Caco-2 (cell line): ENCODE measurements around the gene AZGP1. TPM values are rescaled to one million over a fixed set of nuclear protein-coding genes. Genes with fewer than 3 reads are reported as not detected.

ENCODE experiments used
- BruUV-seq: library from RNA; stranded (reverse); fragments of 400-500 nt; replicated peaks from 2 replicates; lab custom pipeline; 2021; lab: Mats Ljungman, UMichigan
- CTCF ChIA-PET: fragments of 300-600 bp; sonication (Branson Sonifier 250); formaldehyde crosslinking; loops from one replicate; lab custom pipeline; 2022; ENCODE audit warnings: antibody characterized with exemption; lab: Charles Lee
- POLR2A ChIA-PET: fragments of 300-600 bp; sonication (Branson Sonifier 250); formaldehyde crosslinking; loops from one replicate; lab custom pipeline; 2022; ENCODE audit warnings: antibody characterized with exemption; lab: Charles Lee
- DNase-seq, 2 experiments: peaks; one replicate each; pipeline versions ENCODE4 v3.0.0 to v3.0.0-alpha.2; 2020 to 2022
- H3K27me3 ChIP-seq: replicated peaks from 2 replicates; pipeline ENCODE4 v1.6.0; 2011; ENCODE audit warnings: low read length; ENCODE audit not compliant: control insufficient read depth, insufficient read depth
- H3K36me3 ChIP-seq: 2 replicates; pipeline ENCODE4 v1.5.1; 2011; ENCODE audit warnings: low read length; ENCODE audit not compliant: control insufficient read depth, insufficient read depth
- H3K4me1 ChIP-seq: fragments of 250-450 bp; sonication (Bioruptor Pico); 2 replicates; pipeline ENCODE4 v1.5.1; 2020; ENCODE audit warnings: mild to moderate bottlenecking
- H3K4me3 ChIP-seq: 2 replicates; pipeline ENCODE4 v1.5.1; 2011; ENCODE audit warnings: low read depth, mild to moderate bottlenecking, control low read depth, low read length
- H3K9me3 ChIP-seq: fragments of 250-450 bp; sonication (Bioruptor Pico); 2 replicates; pipeline ENCODE4 v1.5.1; 2020; ENCODE audit warnings: mild to moderate bottlenecking, moderate library complexity
- H3K27ac Mint-ChIP-seq: one replicate; pipeline ENCODE4 v1.8.0; 2022; ENCODE audit warnings: mixed read lengths; ENCODE audit not compliant: unreplicated experiment
- H3K27me3 Mint-ChIP-seq: one replicate; pipeline ENCODE4 v1.8.0; 2022; ENCODE audit warnings: mixed read lengths; ENCODE audit not compliant: insufficient read depth, unreplicated experiment
- H3K36me3 Mint-ChIP-seq: one replicate; pipeline ENCODE4 v1.8.0; 2022; ENCODE audit warnings: mild to moderate bottlenecking, mixed read lengths; ENCODE audit not compliant: insufficient read depth, unreplicated experiment
- H3K4me1 Mint-ChIP-seq: one replicate; pipeline ENCODE4 v1.8.0; 2022; ENCODE audit warnings: low read depth, mixed read lengths; ENCODE audit not compliant: unreplicated experiment
- H3K4me3 Mint-ChIP-seq: one replicate; pipeline ENCODE4 v1.8.0; 2022; ENCODE audit warnings: mild to moderate bottlenecking, moderate library complexity, mixed read lengths; ENCODE audit not compliant: unreplicated experiment
- H3K9me3 Mint-ChIP-seq: one replicate; pipeline ENCODE4 v1.8.0; 2022; ENCODE audit warnings: mixed read lengths; ENCODE audit not compliant: unreplicated experiment
- intact Hi-C: fragments of 100-400 bp; cut with micrococcal nuclease; formaldehyde crosslinking; loops from one replicate; pipeline ENCODE4 v1.10.0; 2022; ENCODE audit not compliant: unreplicated experiment
- total RNA-seq: library from RNA; stranded (reverse); gene quantifications from 2 replicates; pipeline ENCODE4 v1.2.3, GENCODE V29; 2022
- TF ChIP-seq, protein P1 (sequence below), 2 experiments: fragments of 200-600 bp in 1 of 2; IDR thresholded peaks; 1 replicate in 1 of 2; 2 replicates in 1 of 2; pipeline versions ENCODE4 v1.5.1 to v1.8.0; 2011 to 2022; ENCODE audit warnings: antibody characterized with exemption in 1 of 2, control low read depth in 1 of 2, inconsistent platforms in 1 of 2, low read depth in 1 of 2, low read length in 1 of 2, mild to moderate bottlenecking in 1 of 2, moderate library complexity in 1 of 2; ENCODE audit not compliant: insufficient read depth in 1 of 2, severe bottlenecking in 1 of 2, unreplicated experiment in 1 of 2

AZGP1 gene
- total RNA-seq, 1 experiment from 2014 or later: not detected

DNA sequence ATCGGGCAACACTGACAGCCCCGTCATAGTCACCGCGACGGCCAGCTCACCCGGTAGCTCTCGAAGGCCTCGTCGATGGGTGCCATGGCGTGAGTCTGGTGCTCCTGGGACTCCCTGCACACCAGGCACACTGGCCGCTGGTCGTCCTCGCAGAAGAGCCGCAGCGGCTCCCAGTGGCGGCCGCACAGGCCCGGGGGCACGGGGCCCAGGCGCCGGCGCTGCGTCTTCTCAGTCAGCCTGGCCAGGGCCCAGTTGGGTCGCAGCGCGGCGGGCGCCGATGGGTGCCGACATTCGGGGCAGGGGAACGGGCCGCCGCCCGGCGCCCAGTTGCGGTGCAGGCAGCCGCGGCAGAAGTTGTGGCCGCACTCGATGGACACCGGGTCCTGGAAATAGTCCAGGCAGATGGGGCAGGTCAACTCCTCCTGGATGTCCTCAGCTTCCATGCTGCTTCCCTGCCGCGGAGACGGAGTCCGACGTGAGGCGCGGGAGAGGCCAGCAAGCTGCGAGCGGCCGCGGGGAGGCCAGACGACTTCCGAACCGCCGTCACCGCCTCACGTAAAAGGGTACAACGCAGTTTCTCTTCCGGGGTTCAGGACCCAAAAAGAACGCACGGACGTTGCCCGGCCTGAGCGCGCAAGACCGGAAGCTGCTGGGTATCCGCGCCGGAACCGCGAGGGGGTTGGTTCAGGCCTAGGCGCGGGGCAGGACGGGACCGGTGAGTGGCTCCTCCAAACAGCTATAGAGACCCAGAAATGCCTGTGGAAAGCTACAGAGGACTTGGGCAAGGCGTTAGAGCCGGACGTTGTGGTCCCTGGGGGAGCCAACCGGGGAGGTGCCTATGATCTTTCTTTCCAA lies 56.6 kb downstream of the AZGP1 start, which contains the start of gene TRIM4:
TRIM4 (minus strand) TSS at position 572 of the 855 bp plus-strand sequence; CDS start at position 443, 129 bp downstream.
- no peaks in the 10 kb centered on the region for H3K27me3 ChIP-seq
- peaks cover 11% of the 10 kb centered on the region for H3K4me1 Mint-ChIP-seq
- no peaks in the 10 kb centered on the region for H3K27me3 Mint-ChIP-seq
- H3K9me3 Mint-ChIP-seq: peaks cover 18% of the 10 kb centered on the region
- peak within 1 kb of the TSS; percentile 89 for H3K4me3 ChIP-seq
- H3K4me3 Mint-ChIP-seq: peak within 1 kb of the TSS; percentile 97
- H3K27ac Mint-ChIP-seq: peak within 1 kb of the TSS; percentile 97
- POLR2A ChIA-PET: interaction anchor here (0.7 to 1.2 kb wide), 4 partner anchors 10 to 96 kb away, joined by 3 to 4 read pairs (median 4); partner anchors contain the start of genes GJC3, OR2AE1 and ZKSCAN1
- no peaks in the 10 kb centered on the region for H3K9me3 ChIP-seq
- H3K36me3 ChIP-seq: peaks cover 2% of the 10 kb centered on the region
- TF ChIP-seq, protein P1, sequence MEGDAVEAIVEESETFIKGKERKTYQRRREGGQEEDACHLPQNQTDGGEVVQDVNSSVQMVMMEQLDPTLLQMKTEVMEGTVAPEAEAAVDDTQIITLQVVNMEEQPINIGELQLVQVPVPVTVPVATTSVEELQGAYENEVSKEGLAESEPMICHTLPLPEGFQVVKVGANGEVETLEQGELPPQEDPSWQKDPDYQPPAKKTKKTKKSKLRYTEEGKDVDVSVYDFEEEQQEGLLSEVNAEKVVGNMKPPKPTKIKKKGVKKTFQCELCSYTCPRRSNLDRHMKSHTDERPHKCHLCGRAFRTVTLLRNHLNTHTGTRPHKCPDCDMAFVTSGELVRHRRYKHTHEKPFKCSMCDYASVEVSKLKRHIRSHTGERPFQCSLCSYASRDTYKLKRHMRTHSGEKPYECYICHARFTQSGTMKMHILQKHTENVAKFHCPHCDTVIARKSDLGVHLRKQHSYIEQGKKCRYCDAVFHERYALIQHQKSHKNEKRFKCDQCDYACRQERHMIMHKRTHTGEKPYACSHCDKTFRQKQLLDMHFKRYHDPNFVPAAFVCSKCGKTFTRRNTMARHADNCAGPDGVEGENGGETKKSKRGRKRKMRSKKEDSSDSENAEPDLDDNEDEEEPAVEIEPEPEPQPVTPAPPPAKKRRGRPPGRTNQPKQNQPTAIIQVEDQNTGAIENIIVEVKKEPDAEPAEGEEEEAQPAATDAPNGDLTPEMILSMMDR (IDR thresholded peaks at IDR 0.05; ENCODE audit: insufficient read depth in 1 of 2, low read depth in 1 of 2, low read length in 1 of 2, severe bottlenecking in 1 of 2, unreplicated experiment in 1 of 2): peak in 1 of 2 experiments; percentile 42
- intact Hi-C loops: loop anchor here (2.0 kb wide), 2 partner anchors 134 to 162 kb away; partner anchors contain the start of gene ZNF3
- TSS peak; percentile 51 for BruUV-seq
- peaks cover 26% of the 10 kb centered on the region for H3K36me3 Mint-ChIP-seq
- peaks cover 13% of the 10 kb centered on the region; the same call in 1 of the 2 replicates for H3K4me1 ChIP-seq
- CTCF ChIA-PET: interaction anchor here (0.7 to 1.7 kb wide), 7 partner anchors 10 to 415 kb away, joined by 3 to 9 read pairs (median 3); partner anchors contain the start of genes GJC3, ZKSCAN5 and ZSCAN25
- peak; percentile 90 to 91 for DNase-seq

Other genes starting within 250 kb of the AZGP1 start
- gene CYP3A7, start 240.8 kb downstream of the AZGP1 start, total RNA-seq: not detected in 2 replicates
- not detected in 2 replicates for gene CYP3A4, start 191.8 kb downstream of the AZGP1 start, total RNA-seq
- not detected in 2 replicates for gene CYP3A43, start 148.0 kb downstream of the AZGP1 start, total RNA-seq
- not detected in 2 replicates for gene OR2AE1, start 99.0 kb downstream of the AZGP1 start, total RNA-seq
- gene TRIM4, start 56.5 kb downstream of the AZGP1 start, total RNA-seq: 22.5 and 25.6 TPM in 2 replicates
- 0.27 TPM in 1 of 2 replicates, not detected in the other for gene GJC3, start 46.4 kb downstream of the AZGP1 start, total RNA-seq
- 44.8 and 47.5 TPM in 2 replicates for gene ZKSCAN1, start 39.6 kb upstream of the AZGP1 start, total RNA-seq
- 15.2 and 16.7 TPM in 2 replicates for gene ZSCAN21, start 73.7 kb upstream of the AZGP1 start, total RNA-seq
- 37.8 and 41.1 TPM in 2 replicates for gene ZNF3, start 105.7 kb upstream of the AZGP1 start, total RNA-seq
- 142 and 150 TPM in 2 replicates for gene COPS6, start 112.9 kb upstream of the AZGP1 start, total RNA-seq
- 227 and 240 TPM in 2 replicates for gene MCM7, start 125.4 kb upstream of the AZGP1 start, total RNA-seq
- 14.9 and 16.2 TPM in 2 replicates for gene AP4M1, start 125.6 kb upstream of the AZGP1 start, total RNA-seq
- gene TAF6, start 143.3 kb upstream of the AZGP1 start, total RNA-seq: 81.1 and 81.2 TPM in 2 replicates
- 8.8 and 10.1 TPM in 2 replicates for gene CNPY4, start 143.6 kb upstream of the AZGP1 start, total RNA-seq
- 3.2 and 3.7 TPM in 2 replicates for gene MBLAC1, start 150.9 kb upstream of the AZGP1 start, total RNA-seq
- gene LAMTOR4, start 172.9 kb upstream of the AZGP1 start, total RNA-seq: 107 and 110 TPM in 2 replicates
- gene TRAPPC14, start 182.7 kb upstream of the AZGP1 start, total RNA-seq: 23.2 and 23.5 TPM in 2 replicates
- gene GAL3ST4, start 192.6 kb upstream of the AZGP1 start, total RNA-seq: 0.56 and 0.88 TPM in 2 replicates
- gene GPC2, start 201.3 kb upstream of the AZGP1 start, total RNA-seq: 5.0 and 9.7 TPM in 2 replicates
- 1.3 TPM in 2 replicates for gene STAG3, start 201.9 kb upstream of the AZGP1 start, total RNA-seq
- not detected in 2 replicates for gene PVRIG, start 243.9 kb upstream of the AZGP1 start, total RNA-seq